HG03108 (cell line): ENCODE data around the gene NPM3.

Source experiments
- ATAC-seq: cut with Tn5 transposase; IDR thresholded peaks from one replicate; pipeline ENCODE4 v1.9.1; 2021; ENCODE audit warnings: moderate library complexity; ENCODE audit not compliant: unreplicated experiment

NPM3 gene, protein sequence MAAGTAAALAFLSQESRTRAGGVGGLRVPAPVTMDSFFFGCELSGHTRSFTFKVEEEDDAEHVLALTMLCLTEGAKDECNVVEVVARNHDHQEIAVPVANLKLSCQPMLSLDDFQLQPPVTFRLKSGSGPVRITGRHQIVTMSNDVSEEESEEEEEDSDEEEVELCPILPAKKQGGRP

DNA sequence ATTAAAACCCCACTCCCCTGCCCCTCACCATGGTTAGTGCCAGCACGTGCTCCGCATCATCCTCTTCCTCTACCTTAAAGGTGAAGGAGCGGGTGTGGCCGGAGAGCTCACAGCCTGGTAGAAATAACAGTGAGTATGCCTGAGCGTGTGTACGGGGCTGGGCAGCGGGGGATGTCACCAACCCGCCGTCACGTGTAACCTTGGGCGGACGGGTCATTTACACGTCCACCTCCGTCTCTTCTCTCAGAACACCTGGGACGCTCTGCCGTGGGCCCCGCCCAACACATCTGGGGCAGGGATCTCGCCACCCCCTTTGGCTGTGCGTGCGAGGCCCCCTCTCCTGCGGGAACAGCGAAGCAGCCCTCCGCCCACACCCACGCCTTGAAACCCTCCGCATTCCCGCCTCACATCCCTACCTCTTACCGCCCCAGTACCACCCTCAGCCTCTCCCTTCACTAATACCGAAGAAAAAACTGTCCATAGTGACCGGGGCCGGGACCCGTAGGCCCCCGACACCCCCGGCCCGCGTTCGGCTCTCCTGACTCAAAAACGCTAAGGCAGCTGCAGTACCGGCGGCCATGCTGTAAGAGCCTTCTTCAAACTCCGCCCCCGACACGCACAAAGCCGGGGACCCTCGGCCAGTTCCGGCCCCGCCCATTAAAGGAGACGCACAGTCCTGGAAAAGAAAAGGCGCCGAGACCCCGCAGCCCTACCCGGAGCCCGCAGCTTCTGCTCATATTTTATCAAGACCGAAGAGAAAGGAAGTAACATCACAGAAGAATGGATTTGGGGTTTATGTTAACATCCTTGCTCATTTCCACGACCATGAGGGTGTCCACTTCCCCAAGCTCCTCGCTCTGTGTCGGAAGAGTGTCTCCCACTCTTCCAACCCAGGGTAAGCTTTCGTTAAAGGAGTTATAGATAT lies at the start of gene NPM3:
Gene NPM3 (minus strand): TSS at position 636 of the 925 bp plus-strand sequence. CDS start 56 bp downstream, at position 580.
- ATAC-seq = peak; percentile 68

DNA sequence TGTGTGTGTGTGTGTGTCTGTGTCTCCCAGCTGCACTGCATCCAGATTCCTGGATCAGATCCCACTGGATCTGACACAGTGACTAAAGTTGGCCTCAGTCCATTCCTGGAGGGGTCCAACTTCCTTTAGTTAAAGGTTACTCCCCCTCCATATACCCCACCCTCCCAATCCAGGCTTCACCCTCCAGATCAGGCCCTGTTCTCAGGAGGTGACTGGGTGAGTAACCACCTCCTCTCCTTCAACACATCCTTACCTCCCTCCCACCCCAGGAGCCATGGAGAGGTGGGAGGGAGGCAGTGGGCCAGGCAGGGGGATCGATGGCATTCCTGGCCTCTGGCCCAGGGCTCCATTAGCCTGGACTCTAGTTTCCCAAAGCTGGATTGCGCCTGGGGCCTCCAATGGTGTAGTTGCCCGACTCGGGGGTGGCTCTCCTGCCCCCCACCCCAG lies 49.1 kb upstream of the NPM3 start:
- no peak for ATAC-seq

DNA sequence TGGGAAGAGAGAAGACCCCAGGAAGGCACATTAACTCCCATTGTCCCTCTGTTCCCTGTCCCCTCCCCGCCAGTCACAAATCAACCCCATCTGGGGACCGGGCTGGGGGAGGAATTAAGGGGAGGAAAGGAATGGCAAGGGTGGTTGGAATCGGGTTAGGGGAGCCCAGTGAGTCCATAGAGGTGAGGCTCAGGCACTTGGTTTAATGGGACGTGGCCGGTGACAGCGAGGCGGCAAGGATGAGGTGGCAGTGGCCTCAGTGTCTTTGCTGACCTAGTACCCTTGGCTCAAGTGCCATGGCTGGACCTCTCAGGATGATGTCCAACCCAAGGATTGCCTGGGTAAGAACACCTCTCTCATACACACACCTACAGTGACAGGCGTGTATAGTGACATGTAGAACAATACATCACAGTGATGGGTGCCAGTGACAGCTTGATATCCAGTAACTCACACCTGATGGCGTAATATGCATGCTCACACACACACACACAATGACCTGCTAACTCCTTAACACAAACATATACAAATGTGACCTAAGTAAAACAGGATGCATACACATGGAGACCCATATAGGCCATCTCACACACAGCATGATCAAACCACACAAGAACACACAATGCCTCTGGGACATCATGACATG lies 48.0 kb upstream of the NPM3 start:
- ATAC-seq = no peak

DNA sequence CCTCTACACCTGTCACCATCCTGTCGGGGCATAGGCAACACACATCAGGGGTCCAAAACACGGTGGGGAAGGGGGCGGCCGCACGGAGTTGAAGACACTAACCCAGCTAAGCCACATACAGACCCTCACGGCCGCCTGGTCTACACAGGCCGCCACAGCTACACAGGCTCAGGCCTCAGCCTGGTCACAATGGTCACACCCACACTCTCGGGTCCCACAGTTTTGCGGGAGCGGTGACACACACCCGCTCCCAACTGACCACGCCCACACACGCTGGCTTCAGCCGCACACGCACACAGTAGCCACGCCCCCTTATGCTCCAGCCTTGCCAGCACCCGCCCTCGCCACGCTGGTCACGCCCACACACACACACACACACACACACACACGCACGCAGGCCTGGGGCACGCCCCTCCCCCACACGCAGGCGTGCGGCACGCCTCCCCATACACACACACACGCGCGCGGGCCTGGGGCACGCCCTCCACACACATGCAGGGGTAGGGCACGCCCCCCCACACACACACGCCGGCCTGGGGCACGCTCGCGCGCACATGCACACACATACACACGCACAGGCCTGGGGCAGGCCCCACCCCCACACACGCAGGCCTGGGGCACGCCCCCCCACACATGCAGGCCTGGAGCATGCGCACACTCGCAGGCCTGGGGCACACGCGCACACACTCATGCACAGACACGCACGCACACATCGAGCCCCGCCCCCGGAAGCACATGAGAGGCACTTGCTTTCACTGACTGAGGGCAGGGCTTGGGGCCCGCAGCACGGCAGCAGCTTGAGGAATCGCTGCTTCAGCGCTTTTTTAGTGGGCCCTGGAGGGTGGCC lies 47.3 kb upstream of the NPM3 start:
- peak; percentile 53 for ATAC-seq

DNA sequence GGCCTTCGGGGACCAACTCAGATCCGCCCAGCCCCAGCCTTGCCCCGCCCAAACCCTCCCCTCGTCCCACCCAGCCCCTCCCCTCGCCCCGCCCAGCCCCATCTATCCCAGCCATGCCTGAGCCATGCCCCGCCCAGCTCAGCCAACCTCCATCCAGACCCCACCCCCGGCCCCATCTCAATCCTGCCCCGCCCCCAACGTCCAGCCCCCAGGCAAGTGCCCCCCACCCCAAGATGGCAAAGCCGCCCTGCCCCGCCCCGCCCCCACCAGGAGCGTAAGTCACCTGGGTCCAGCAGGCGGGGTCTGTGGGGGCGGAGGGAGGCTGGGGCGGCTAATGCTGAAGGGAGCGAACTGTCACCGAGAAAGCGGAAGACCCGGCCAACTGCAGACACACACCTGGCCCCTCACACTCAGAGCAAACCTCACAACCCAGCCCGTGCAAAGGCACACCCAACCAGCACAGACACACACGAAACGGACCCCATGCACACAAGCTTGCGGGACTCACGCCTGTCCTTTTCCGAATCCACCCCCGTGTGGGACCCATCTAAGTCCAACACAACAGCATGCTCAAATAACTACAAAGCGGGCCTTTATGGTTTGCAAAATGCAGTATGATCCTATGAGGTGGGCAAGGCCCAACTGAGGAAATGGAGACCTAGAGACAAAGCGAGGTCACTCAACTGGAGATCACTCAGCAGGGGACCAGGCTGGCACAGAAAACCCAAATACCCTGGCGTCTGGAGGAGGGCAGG lies 46.5 kb upstream of the NPM3 start:
- ATAC-seq = peak; percentile 22

DNA sequence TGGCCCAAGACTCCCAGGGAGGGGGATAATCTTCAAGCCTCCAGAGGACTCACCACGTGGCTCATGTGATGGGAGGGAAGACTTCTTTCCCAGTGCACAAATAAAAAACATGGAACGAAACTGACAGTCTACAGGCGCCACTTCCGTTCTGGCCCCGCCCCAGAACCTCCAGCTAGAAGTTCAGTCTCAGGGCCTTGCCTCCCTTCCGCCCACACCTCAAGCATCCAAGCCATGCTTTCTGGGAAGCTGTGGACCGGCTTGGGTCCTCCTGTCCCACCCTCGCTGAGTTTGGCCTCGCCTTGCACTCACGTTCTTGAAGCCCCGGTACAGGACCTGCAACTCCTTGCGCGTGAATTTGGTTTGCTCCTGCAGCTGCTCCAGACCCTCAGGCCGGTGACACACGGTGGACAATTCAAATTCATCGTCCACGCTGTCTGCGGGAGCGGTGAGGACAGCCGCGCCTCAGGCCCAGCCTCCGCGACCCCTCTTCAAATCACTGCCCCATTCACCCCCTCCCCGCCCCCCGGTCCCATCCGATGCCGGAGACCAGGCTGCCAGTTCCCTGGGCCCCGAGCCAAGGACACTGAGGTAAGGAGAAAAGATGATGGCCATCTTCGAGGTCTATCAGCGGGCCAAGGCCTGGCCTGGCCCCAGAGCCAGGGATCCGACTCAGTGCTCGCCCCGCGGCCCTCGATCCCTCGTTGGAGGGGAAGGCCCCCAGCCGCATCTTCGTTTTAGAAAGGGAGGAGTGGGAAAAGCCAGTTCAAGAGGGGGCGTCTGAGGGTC lies 45.7 kb upstream of the NPM3 start:
- ATAC-seq = no peak

DNA sequence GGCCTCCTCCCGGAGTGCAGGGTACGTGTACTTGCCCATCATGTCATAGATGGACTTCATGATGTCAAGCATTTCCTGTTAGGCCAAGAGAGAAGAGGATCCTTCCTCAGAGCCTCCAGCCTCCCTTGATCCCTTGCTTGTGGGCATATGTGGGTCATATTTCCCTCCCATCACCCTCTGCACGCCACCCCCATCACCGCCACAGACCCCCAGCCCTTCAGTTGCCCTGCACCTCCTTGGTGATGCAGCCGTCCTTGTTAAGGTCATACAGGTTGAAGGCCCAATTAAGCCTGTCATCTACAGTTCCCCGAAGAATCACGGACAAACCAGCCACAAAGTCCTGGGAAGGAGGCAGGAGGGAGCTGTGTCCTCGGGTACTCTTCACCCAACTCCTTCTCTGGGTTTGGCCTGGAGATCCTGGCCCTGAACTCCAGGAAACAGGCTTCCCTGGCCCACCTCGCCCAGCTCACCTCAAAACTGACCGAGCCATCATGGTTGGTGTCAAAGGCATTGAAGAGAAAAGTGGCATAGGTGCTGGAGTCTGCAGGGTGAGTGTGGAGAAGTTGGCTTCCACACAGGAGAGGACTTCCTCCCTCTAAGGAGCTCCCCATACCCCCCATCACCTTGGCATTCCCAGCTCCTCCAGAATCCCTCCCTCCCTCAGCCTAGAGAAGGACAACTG lies 44.8 kb upstream of the NPM3 start:
- ATAC-seq = no peak

DNA sequence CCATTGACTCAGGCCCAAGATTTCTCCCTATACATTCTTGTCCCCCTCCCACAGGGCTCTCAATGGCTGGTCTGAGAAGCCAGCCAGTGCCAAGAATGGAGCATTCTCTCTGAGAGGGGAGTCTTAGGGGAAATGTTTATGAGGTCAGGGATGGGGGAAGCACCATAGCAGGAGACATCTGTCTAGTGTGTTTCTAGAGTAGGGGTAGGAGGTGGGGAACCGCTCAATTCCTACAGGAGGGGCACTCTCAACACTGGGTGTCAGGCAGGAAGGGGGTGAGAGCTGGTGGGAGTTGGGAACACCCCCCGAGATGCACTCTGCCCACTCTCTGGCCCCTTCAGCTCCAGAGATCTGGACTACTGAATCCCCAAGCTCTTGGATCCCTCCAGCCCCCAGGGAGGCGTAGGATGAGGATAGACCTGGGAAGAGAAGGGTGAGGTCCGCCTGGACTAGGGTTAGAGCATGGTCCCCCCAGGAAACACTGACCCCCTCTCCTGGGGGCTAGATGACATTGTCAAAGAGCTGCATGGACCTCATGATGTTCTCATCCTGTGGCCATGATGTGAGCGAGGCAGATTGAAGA lies 43.7 kb upstream of the NPM3 start:
- ATAC-seq = no peak

DNA sequence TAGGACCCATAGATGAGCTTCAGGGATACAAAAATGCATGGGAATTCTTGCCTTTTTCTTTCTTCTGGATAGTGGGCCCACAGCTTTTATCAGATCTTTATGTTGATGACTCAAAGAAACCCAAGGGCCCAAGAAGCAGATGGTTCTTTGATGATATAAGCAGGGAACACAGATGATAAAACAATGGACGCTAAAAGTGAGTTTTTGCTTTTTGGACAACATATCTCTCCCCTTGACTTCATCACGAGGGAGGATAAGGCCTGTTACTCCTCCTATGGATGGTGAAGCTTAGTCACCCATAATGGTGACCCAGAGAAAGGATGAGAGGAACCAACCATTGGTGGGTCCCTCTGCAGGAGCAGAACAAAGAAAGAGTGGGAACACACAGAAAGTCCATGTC lies 41.5 kb upstream of the NPM3 start:
- ATAC-seq = no peak

DNA sequence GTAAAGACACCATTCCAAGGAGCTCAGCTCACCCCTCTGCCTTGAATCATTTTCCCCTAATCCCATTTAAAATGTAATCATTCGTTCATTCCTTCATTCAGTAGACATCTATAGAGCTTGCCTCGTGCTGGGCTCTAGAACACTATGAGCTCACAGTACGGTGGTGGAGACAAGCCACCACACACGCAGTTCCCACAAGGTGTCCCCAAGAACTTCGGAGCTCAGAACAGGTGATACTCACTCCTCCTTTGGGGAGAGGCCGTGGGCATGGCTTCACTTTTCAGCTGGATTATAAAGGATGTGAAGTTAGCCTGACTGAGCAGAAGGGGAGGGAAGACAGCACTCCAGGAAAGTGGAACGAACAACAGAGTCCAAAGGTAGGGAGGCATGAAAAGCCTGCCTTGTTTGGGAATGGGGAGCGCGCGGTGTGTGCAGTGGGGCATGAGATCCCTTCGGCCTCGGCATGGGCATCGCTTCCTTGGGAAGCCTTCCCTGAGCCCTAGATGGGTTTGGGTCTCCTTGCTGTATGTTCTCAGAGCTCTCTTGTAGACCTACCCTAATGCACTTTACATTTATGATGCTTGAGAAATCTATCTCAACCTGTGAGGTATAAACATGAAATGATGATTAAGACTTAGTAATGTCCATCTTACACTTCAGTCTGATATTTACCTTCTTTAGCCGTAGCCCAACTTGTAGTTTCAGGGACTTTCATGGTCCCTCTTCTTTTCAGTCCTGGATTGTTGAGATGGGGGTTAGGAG lies 35.8 kb upstream of the NPM3 start:
- ATAC-seq = peak; percentile 12

DNA sequence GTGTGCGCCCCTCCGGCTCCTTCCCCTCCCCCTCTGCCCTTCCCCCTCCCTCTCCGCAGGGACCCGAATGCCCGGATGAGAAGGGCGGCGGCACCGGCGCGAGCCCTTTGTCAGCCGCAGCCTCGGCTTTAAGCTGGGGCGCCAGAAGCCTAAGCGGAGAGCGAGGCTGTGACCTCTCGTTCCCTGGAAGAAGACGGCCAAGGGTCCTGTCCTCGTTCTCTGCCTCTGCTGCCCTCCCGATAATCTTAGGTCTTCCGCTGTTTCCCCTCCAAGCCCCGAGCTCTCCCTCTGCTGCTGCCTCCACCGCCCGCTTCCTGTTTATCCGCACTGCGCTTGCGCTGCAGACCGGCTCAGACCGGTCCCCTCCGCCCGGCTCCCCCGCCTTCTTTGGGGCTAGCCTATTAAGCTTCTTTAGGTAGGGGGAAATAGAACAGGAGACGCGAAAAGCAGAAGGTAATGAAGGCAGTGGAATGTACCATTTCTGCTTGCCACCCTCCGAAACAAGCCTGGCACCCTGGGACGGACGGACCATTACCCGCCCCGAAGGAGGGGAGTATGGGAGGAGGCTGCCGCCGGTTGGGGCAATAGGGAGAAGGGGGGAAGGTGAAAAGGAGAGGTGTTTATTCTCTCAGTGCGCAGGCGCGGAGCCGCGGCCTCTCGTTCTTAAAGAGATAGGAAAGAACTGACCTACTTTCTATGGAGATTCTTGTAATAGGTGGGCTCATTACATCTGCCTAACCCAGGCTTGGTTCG lies 35.0 kb upstream of the NPM3 start, which contains the start of gene OGA:
Gene OGA (minus strand): TSS at position 326 of the 753 bp plus-strand sequence. CDS start 422 bp downstream, outside the sequence.
- peak; percentile 80 for ATAC-seq

DNA sequence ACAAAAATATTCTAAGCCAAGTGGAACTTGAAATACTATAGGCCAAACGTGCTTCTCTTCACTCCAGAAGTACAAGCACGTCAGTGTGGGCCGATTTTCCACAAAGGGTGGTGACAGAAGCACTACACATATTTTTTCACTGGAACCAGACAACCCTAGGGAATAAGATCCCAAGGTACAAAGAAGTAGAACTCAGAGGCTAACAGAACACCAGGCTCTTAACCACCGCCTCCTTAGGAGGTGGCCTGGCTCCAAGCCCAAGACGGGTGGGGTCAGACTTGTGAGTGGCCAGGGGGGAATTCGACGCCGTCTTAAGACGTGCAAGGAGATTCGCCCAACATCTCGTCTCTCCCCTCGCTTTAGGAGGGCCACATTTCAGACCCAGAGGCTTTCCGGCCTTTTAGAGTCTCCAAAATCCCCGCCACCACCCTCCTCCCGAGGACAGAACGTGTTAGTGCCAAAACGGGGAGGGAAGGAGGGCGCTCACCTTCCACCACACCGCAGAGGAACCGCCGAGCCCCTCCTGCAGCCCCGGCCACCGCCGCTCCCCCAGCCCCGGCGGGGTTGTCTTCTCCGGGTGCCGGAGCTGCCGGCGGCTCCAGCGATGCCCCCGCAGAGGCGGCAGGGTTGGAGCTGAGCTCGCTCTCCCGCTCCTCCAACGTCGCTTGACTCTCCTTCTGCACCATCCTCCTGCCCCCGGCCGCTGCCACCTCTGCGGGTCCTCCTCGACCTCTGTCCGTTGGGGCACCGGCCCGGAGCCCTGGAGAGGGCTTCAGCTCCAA lies 34.3 kb upstream of the NPM3 start:
- no peak for ATAC-seq

DNA sequence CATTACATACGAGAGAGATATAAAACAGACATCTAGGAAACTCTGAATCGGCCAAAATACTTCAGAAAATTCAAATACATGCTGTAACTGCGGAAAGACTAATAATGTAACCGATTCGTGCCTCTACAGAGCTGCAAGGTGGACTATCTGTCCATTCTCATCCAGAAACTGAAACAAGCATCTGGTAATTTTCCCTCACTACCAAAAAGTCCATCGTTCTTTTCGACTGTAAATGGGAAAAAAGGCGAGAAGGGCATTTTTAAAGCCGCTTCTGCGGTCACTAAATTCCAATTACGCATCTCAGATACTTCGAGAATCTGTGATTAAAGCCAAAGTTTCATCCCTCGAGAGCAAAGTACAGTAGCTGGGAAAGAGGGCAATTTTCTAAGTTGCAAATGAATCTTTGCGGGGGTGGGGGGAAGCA lies 33.7 kb upstream of the NPM3 start:
- no peak for ATAC-seq

DNA sequence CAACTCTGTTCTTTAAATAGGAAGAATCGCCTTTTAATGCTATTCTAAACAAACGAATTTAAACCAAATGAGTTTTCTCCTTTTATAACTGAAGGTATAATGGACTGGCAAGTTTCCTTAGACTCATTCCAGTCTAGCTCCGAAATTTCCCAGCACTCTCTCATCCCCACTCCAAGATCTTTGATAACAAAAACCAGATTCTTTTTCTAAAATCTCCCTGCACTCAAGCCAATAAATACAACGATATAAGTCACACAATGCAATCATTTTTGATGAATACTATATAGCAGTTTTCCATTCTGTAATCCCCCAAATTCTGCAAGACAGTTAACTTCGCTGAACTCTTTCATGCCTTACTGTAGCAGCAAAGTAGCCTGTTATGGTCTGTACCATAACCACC lies 33.1 kb upstream of the NPM3 start:
- no peak for ATAC-seq

DNA sequence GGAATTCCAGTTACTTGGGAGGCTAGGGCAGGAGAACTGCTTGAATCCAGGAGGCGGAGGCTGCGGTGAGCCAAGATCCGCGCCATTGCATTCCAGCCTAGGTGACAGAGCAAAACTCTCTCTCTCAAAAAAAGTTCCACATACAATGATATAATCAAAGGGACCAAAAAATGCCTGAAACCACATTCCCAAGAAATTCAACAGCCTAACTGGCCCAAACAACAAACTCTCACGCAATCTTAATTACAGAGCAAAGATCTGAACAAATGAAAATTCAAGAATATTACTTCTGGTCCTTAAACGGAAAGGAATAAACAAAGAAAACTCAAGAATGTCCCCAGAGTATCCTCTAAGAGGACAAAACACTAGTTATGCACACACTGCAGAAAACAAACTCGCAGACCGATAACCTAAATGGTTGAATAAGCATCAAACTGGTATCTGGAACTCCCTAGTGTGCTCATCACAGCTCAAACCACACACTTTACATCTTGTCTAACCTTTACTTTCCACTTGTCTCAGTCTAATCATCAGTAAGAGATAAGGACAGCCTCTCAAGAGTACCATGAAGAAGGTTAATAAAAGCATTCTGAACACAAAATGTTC lies 31.3 kb upstream of the NPM3 start:
- no peak for ATAC-seq

DNA sequence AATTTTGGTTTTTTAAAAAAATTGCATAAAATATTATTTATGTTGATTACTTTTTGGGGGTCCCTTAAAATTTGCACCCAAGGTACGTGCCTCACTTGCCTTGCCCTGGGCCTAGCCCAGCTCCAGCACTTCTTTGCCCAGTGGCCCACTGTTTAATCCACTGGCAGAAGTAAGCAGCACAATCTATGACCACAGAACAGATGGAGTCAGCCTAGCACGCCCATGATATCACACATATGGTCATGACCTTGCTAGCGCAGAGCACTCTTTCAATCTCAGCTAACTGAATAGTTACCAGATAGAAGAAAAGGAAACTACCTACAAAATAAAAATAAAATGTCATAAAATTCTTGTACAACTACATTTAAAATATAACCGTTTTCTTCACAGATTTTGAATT lies 29.4 kb upstream of the NPM3 start:
- ATAC-seq = no peak
